GM12874 (cell line): ENCODE measurements around the gene OPCML.

ENCODE experiments used
- TF ChIP-seq, protein P1 (sequence below): IDR thresholded peaks from 2 replicates; pipeline ENCODE4 v1.5.1; 2011; ENCODE audit warnings: low read depth, mild to moderate bottlenecking, control low read depth, low read length, moderate library complexity; ENCODE audit not compliant: insufficient read depth

Gene OPCML

DNA sequence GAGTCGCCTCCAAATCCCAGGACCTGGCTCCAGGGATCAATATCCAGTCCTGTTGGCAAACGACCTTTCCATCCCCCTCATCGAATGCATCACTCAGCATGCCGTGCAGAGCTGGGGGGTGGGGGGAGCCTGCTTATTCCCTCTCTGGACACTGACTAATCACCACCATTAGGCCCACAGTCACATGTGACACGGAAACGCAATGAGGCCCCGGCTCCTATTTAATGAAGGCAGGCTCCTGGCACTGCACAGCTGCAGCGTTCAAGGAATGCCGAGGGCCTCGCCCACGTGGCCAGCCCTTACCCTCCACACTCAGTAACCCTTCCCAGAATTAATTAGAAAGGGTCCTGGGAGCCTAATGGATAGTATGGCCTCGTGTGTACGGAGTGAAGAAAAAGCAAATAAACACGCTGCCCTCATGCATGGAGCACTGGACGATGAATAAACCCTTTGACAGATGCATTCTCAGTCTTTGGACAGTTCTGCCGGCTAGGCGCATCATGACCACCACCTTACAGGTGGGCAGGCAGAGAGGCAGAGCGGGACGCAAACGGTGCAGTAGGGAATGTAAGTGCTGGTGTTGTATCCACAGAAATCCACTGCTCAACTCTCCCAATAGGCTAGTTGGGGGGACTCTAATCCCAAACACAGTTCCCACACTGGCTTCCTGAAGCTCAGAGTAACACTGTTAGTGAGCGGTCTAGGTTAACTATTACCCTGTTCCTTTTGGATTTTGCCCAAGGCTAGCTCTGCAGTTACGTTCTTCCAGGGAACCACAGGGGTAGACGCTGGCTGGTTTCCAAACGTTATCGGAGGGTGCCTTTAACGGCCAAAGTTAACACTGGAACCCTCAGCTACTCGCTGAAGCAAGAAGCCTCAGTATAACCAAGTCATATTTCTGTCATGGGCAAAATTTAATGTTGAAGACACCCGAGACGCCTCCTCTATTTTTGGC is 490.1 kb downstream of the OPCML start:
- TF ChIP-seq, protein P1, sequence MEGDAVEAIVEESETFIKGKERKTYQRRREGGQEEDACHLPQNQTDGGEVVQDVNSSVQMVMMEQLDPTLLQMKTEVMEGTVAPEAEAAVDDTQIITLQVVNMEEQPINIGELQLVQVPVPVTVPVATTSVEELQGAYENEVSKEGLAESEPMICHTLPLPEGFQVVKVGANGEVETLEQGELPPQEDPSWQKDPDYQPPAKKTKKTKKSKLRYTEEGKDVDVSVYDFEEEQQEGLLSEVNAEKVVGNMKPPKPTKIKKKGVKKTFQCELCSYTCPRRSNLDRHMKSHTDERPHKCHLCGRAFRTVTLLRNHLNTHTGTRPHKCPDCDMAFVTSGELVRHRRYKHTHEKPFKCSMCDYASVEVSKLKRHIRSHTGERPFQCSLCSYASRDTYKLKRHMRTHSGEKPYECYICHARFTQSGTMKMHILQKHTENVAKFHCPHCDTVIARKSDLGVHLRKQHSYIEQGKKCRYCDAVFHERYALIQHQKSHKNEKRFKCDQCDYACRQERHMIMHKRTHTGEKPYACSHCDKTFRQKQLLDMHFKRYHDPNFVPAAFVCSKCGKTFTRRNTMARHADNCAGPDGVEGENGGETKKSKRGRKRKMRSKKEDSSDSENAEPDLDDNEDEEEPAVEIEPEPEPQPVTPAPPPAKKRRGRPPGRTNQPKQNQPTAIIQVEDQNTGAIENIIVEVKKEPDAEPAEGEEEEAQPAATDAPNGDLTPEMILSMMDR: no peak

DNA sequence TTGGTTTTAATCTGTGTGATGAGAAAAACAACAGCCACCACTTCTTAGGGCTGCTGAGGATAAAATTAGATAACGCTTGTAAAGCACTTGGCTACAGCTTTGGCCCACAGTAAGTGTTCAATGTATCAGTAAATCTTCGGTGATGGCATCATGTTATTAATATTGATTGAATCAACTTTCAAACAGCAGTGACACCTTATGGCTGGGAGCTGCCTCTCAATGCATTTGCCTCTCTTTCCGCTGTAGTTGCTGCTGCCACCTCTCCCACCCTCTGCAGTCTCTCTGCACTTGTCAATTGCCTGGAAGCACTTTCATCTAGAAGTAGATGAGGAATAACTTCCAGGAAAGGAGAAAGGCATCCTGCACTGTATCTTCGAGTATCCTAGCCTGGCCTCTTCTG is 491.1 kb downstream of the OPCML start:
- TF ChIP-seq, protein P1: no peak

DNA sequence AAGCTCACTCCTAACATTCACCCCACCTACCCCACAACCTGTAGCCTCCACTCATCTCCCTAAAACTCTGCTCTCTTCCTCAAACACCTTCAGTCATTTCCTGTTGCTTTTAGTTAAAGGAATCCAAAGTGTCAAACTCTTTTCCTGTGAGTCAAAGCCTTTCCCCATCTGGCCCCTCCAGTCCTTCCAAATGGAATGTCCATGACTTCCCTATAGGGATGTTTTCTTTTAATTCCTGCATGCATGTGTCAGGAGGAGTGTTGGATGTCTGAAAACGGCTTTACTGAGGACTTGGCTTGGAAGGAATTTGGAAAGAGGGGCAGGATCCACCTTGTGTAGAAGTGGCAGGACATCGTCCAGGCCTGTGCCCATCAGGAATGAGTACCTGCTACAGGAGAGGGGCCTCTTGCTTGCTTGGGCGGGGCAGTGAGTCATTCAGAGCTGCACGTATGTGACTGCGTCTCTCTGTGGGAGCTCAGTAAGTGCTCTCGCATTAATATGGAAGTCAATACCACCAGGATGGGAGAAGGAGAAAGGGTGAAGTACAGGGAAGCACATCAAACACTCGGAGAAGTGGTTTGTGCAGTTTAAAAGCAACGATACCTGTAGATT is 491.9 kb downstream of the OPCML start:
- TF ChIP-seq, protein P1: no peak

DNA sequence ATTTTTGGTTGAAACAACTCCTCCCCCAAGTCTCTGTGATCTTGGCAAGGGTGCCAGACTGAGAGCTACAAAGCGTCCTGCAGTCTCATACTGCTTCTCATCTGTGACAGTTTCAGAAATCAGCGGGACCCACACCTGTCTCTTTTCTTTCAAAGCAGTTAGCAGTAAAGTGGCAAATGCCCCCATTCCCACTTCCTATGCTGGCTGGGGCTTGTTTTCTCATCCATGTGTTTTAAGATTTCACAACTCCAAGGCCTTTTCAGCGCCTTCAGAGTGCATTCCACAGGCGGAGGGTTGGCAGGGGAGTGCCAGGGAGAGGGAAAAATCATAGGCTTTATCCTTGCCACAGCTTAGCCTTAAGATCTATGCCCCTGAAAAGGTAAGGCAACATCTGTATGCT is 493.5 kb downstream of the OPCML start:
- TF ChIP-seq, protein P1: no peak

DNA sequence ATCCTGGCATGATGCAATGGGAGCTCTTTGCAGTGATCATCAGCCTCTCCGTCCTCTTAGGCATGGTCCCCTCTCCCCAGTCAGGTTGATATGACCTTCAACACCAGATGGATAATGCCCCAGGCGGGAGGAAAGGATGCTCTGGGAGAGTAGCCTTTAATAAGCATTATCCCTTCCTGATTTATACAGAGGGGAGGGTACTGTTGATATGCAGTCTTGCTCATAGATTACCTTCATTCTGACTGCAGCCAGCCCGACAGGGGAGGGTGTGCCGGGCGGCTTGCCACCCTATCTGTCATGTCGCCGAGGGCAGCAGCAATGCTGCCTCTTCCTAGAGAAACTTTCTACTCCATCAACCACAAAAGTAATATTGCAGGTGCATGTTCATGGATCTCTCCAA is 497.4 kb downstream of the OPCML start:
- TF ChIP-seq, protein P1: no peak

DNA sequence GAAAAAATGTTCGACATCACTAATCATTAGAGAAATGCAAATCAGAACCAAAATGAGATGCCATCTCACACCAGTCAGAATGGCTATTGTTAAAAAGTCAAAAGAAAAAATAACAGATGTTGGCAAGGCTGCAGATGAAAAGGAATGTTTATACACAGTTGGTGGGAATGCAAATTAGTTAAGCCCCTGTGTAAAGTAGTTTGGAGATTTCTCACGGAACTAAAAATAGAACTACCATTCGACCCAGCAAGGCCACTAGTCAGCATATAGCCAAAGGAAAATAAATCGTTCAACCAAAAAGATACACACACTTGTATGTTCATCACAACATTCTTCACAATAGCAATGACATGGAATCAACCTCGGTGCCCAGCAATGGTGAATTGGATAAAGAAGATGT is 503.2 kb downstream of the OPCML start:
- TF ChIP-seq, protein P1: no peak

DNA sequence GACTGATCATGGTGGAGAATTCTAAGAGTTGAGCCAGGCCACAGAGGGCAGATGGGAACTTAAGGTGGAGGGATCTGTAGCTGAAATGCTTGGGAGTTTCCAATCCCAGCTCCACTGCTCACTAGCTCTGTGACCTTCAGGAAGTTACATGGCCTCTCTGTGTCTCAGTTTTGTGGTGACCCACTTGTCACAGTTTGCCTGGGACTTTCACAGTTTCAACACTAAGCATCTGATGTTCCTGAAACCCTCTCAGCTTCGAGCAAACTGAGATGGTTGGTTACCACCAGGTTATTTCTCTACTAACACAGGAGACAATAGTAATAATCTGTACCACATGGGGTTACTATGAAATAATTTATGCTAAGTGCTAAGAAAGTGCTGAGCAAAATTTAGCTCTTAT is 505.3 kb downstream of the OPCML start:
- TF ChIP-seq, protein P1: no peak
